ENCODE measurements around the gene JMJD7.

GRCh38 chr15:41782371-41783282, 45.3 kb upstream of the JMJD7 start:
- TF ChIP-seq CTCF (IDR thresholded peaks at IDR 0.05) (no peak), POLR2A (IDR thresholded peaks at IDR 0.05) (no peak)
